ENCODE measurements around the gene ACSF3.

Gene ACSF3

GRCh38 chr16:89194340-89195311, 101.0 kb downstream of the ACSF3 start:
- DNase-seq: no peak

DNA sequence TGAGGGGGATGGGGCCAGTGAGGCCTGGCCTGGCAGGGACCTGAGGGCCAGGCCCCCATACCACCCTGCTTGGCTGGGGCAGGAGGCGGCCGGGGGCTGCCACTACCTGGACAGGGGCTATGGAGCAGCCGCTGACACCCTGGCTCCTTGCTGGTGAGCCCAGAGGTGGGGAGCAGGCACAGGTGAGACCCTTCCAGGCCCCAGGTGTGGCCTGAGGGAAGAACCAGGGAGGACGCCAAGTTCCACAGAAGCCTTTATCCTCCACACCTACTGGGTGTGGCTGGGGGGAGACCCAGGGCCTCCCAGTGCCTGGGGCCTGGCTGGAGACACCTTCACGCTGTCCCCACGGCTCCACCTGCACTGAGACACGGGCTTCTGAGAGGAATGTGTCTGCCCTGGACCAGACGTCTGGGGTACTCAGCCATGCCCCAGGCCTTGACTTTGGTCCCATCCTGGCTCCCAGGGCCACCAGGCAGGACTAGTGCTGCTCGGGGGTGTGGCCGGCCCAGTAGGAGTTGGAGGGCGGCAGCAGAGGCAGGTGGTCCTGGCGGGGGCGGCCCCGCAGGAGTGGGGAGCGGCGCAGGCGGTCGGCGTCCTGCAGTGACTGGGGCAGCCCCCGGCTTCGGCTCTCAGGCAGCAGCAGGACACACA, 102.0 kb downstream of the ACSF3 start:
- no peak for DNase-seq

GRCh38 chr16:89197033-89197632, 103.5 kb downstream of the ACSF3 start:
- DNase-seq: no peak

DNA sequence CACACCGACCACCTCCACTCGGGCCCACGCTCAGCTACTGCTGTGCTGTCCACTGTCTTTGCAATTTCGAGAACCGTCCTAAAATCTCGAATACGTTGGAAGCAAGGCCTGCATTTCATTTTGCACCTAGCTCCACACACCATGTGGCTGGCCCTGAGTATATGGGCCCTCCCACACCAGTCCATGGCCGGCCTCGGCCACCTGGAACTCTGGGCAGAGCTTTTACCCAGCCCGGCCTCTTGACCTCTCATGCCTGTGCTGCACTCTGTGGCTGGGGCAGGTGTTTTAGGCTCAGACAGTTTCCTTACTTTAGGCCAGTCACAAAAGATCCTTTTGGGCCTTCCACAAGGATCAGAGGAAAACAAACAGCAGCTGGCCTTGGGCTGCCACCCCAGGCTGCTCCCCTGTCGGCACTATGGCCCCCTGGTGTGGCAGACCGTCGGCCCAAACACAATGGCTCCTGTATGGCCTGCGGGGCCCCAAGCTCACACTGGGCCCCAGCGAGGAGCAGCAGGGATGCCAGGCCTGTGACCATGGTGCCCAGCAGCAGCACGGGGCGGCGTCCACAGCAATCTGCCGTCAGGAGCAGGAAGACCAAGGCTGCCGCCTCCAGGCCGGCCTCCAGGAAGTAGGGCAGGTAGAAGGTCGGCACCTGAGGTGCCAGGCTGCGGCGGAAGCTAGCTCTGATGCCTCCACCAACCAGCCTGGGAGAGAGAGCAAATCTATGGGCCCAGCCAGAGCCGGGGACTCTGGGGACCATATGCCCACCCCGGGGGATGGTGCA, 104.2 kb downstream of the ACSF3 start:
- no peak for DNase-seq

GRCh38 chr16:89198417-89199240, 105.0 kb downstream of the ACSF3 start:
- no peak for DNase-seq

GRCh38 chr16:89199241-89200123, 105.8 kb downstream of the ACSF3 start:
- DNase-seq: no peak

DNA sequence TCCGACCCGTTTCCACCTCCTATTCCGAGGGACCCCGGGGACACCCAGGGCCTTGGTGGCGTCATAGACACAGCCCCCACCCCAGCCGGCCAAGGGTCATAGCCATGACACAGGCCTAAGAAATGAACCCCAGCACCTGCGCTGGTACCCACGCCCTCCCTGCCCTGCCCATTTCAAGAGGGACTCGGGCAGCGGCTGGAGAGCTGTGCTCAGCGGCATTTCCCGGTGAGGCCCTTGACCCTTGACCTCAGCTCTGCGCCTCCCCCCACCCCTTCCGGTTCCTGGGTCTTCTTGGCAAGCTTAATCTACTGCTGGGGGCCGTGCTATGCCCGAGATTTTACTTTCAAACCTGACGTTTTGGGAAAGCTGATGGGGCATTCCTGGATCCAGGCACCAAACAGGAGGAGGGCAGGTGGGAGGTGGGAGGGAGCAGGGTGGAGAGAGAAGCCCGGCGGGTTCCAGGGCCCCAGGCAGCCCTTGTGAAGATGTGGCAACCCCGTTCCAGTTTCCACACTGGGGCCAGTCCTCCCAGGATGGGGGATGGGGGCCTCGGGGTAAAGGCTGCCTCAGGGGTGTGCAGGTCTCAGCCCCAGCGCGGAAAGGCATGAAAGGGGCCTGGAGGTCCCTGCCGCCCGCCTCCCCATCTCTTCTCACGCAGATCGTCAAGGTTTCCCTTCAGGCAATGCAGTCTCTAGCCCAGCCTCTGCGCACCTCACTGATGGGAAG, 106.6 kb downstream of the ACSF3 start, which contains the start of gene SLC22A31:
SLC22A31 (minus strand) TSS at position 414 of the 726 bp plus-strand sequence; CDS start at position 378, 36 bp downstream.
- no peak for DNase-seq

DNA sequence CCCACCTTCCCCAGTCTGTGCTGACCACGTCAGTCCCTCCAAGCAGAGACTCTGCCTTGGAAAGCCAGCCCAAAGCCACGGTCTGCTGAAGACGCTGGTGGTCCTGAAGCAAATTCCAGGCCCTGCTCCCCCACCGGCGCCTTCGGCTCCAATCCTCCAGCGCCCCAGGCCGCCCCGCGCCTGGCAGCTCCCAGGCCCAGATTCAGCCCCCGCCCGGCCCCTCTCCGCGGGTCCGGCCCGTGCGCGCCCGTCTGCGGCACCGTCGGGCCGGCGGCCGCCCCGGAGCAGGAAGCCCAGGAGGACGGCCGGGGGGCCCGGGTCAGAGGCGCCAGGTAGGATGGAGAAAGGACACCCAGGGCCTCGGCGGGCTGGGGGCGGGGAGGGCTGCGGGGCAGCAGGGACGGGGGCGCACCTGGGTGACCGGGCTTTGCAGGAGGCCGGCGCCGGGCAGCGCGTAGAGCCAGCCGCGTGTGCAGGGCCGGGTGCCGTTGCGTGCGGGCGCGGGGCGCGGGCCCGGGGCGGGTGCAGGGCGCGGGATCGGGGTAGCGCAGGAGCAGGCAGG, 107.3 kb downstream of the ACSF3 start:
- DNase-seq: no peak

GRCh38 chr16:89201439-89202377, 108.1 kb downstream of the ACSF3 start:
- DNase-seq: peak; percentile 65

- no peak for DNase-seq
Measured at GRCh38 chr16:89202422-89203215, 109.0 kb downstream of the ACSF3 start.

Data from fibroblast of skin of right quadriceps (primary cell).